ENCODE data around the gene DDT.
"Not testable (repeated sequence)": the region's sequence is repeated elsewhere in the genome, so short reads cannot be mapped to it uniquely, and the experiment has no call there.

DDT gene

GRCh38 chr22:23984430-23984829 is 10.2 kb upstream of the DDT start:
- TF ChIP-seq CTCF (conservative IDR thresholded peaks at IDR 0.05; ENCODE audit: low read depth, low read length): peak; percentile 62
- DNase-seq (ENCODE audit: low read depth): peak; percentile 35

GRCh38 chr22:23980567-23980966 is 6.3 kb upstream of the DDT start:
- not testable (repeated sequence) for H3K4me3 ChIP-seq (ENCODE audit: low read depth, low read length); DNase-seq (ENCODE audit: low read depth)

More at GRCh38 chr22:23984430-23984829, 10.2 kb upstream of the DDT start:
- no peak overlapping the region for H3K4me3 ChIP-seq (ENCODE audit: low read depth, low read length)

DNA sequence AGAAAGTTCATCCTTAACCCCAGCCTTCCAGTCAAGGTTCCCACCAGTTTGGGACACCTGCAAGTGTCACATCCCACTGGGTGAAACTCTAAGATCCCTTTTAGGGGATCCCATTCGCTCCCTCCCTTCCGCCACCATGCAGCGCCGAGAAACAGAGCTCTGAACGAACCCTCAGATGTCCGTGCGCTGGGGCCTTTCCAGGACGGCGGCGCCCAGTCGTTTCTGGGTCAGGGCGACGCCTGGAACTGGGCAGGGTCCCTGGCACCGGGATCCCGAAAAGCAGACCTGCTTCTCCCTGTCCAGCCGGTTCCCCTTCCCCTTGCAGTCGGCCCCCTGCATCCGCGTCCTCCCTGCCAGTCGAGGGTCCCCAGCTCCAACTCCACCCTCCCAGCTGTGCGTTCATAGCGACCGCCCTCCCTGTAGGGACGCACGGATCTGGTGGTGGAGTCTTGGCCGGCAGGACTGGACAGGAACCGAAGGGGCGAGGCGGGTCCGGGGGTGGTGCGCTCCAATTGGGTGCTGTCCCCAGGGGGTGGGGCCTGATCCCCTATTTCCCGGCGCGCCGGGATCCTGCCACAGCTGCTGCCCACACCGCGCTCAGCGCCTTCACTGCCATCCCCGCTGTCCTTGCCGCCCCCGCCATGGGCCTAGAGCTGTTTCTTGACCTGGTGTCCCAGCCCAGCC is 5.5 kb upstream of the DDT start, which contains the start of gene GSTT2:
Gene GSTT2 (plus strand): TSS at position 578 of the 684 bp plus-strand sequence.
- not testable (repeated sequence) for DNase-seq (ENCODE audit: low read depth); H3K4me3 ChIP-seq (ENCODE audit: low read depth, low read length)

GRCh38 chr22:23977304-23977703 is 3.1 kb upstream of the DDT start:
- not testable (repeated sequence) for H3K4me3 ChIP-seq (ENCODE audit: low read depth, low read length); DNase-seq (ENCODE audit: low read depth)

GRCh38 chr22:23974836-23975352 is 653 bp upstream of the DDT start:
- DNase-seq (ENCODE audit: low read depth); H3K4me3 ChIP-seq (ENCODE audit: low read depth, low read length): not testable (repeated sequence)

- H3K4me3 ChIP-seq (ENCODE audit: low read depth, low read length); DNase-seq (ENCODE audit: low read depth): not testable (repeated sequence)
Observed at GRCh38 chr22:23971927-23972326, 2.3 kb downstream of the DDT start.

- H3K4me3 ChIP-seq (ENCODE audit: low read depth, low read length): no peak overlapping the region
- DNase-seq (ENCODE audit: low read depth): no peak
- no peak for TF ChIP-seq CTCF (conservative IDR thresholded peaks at IDR 0.05; ENCODE audit: low read depth, low read length)
Observed at GRCh38 chr22:23970816-23971486, 3.3 kb downstream of the DDT start.

GRCh38 chr22:23970201-23970641 is 4.0 kb downstream of the DDT start:
- no peak for TF ChIP-seq CTCF (conservative IDR thresholded peaks at IDR 0.05; ENCODE audit: low read depth, low read length)
- H3K4me3 ChIP-seq (ENCODE audit: low read depth, low read length): no peak overlapping the region
- no peak for DNase-seq (ENCODE audit: low read depth)

GRCh38 chr22:23969071-23969470 is 5.2 kb downstream of the DDT start:
- TF ChIP-seq CTCF (conservative IDR thresholded peaks at IDR 0.05; ENCODE audit: low read depth, low read length): no peak
- DNase-seq (ENCODE audit: low read depth): no peak
- H3K4me3 ChIP-seq (ENCODE audit: low read depth, low read length): no peak overlapping the region

DNA sequence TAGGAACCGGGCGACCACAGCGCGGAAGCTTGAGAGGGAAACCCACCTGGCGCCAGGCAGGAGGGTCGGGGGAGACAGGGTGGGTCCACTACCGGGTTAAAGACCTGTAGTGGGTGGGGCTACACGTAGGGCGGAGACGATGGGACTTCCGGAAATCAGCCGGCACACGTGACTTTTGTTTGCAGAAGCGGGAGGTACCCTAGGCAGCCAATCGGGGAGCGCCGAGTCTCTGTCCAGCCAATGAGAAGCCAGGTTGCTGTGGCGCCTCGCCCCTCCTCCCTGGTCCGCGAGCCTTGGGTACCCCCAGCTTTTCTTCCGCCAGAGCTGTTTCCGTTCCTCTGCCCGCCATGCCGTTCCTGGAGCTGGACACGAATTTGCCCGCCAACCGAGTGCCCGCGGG is 7.7 kb downstream of the DDT start, which contains the start of gene DDTL:
Gene DDTL (plus strand): TSS at position 321 of the 400 bp plus-strand sequence. CDS start 27 bp downstream, at position 348.
- H3K4me3 ChIP-seq (ENCODE audit: low read depth, low read length); DNase-seq (ENCODE audit: low read depth): not testable (repeated sequence)

- not testable (repeated sequence) for DNase-seq (ENCODE audit: low read depth); H3K4me3 ChIP-seq (ENCODE audit: low read depth, low read length)
Observed at GRCh38 chr22:23966094-23966493, 8.1 kb downstream of the DDT start.

DNA sequence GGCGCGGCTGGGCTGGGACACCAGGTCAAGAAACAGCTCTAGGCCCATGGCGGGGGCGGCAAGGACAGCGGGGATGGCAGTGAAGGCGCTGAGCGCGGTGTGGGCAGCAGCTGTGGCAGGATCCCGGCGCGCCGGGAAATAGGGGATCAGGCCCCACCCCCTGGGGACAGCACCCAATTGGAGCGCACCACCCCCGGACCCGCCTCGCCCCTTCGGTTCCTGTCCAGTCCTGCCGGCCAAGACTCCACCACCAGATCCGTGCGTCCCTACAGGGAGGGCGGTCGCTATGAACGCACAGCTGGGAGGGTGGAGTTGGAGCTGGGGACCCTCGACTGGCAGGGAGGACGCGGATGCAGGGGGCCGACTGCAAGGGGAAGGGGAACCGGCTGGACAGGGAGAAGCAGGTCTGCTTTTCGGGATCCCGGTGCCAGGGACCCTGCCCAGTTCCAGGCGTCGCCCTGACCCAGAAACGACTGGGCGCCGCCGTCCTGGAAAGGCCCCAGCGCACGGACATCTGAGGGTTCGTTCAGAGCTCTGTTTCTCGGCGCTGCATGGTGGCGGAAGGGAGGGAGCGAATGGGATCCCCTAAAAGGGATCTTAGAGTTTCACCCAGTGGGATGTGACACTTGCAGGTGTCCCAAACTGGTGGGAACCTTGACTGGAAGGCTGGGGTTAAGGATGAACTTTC is 13.0 kb downstream of the DDT start, which contains the start of gene GSTT2B:
Gene GSTT2B (minus strand): TSS at position 112 of the 688 bp plus-strand sequence. CDS start 64 bp downstream, at position 48.
- DNase-seq (ENCODE audit: low read depth): not testable (repeated sequence)
- peak within 1 kb of the TSS; percentile 30 for H3K4me3 ChIP-seq (ENCODE audit: low read depth, low read length)
